SK-N-SH treated with all-trans-retinoic acid at 6 μM for 48 hours (cell line): ENCODE data around the gene MEIS1.

Source experiments
- ATAC-seq: fragments of 200-7000 bp; cut with Tn5 transposase; 3 replicates; pipeline ENCODE4 v1.9.1; 2020; ENCODE audit warnings: mild to moderate bottlenecking, moderate library complexity
- ARNTL ChIP-seq: fragments of 450-650 bp; formaldehyde crosslinking; IDR thresholded peaks from 2 replicates; pipeline ENCODE4 v1.5.0; 2020; ENCODE audit warnings: low read depth, mild to moderate bottlenecking, moderate library complexity, borderline replicate concordance
- BACH2 ChIP-seq: fragments of 250-450 bp; sonication (Bioruptor Pico); IDR thresholded peaks from 2 replicates; pipeline ENCODE4 v1.9.0; 2021; ENCODE audit warnings: mild to moderate bottlenecking, borderline replicate concordance
- ESRRG ChIP-seq: fragments of 250-450 bp; sonication (Bioruptor Pico); IDR thresholded peaks from 2 replicates; pipeline ENCODE4 v1.6.1; 2021; ENCODE audit warnings: mild to moderate bottlenecking
- GLIS3 ChIP-seq: fragments of 250-450 bp; sonication (Bioruptor Pico); IDR thresholded peaks from 2 replicates; pipeline ENCODE4 v1.5.0; 2020; ENCODE audit warnings: mild to moderate bottlenecking, moderate library complexity
- ISL1 ChIP-seq: fragments of 250-450 bp; sonication (Bioruptor Pico); IDR thresholded peaks from 2 replicates; pipeline ENCODE4 v2.1.2; 2022; ENCODE audit warnings: mild to moderate bottlenecking, moderate library complexity
- OSR1 ChIP-seq: fragments of 250-450 bp; sonication (Bioruptor Pico); IDR thresholded peaks from 2 replicates; pipeline ENCODE4 v1.8.0; 2022; ENCODE audit warnings: moderate library complexity, mild to moderate bottlenecking, inconsistent platforms
- PPARA ChIP-seq: fragments of 250-450 bp; sonication (Bioruptor Pico); IDR thresholded peaks from 2 replicates; pipeline ENCODE4 v1.5.0; 2020; ENCODE audit warnings: mild to moderate bottlenecking, borderline replicate concordance
- RARB ChIP-seq: fragments of 250-450 bp; sonication (Bioruptor Pico); IDR thresholded peaks from 2 replicates; pipeline ENCODE4 v1.8.0; 2021; ENCODE audit warnings: mild to moderate bottlenecking, moderate library complexity
- SNAI2 ChIP-seq: fragments of 250-450 bp; sonication (Bioruptor Pico); IDR thresholded peaks from 2 replicates; pipeline ENCODE4 v1.5.0; 2020; ENCODE audit warnings: mild to moderate bottlenecking, moderate library complexity
- TCF4 ChIP-seq: fragments of 250-450 bp; sonication (Bioruptor Pico); IDR thresholded peaks from 2 replicates; pipeline ENCODE4 v1.8.0; 2021; ENCODE audit warnings: mild to moderate bottlenecking, moderate library complexity, borderline replicate concordance
- ZFP3 ChIP-seq: fragments of 250-450 bp; sonication (Bioruptor Pico); IDR thresholded peaks from 2 replicates; pipeline ENCODE4 v1.5.0; 2020; ENCODE audit warnings: mild to moderate bottlenecking, moderate library complexity
- ZFP30 ChIP-seq: fragments of 450-650 bp; formaldehyde crosslinking; IDR thresholded peaks from 2 replicates; pipeline ENCODE4 v1.5.0; 2022; ENCODE audit warnings: mild to moderate bottlenecking, moderate library complexity
- ZNF565 ChIP-seq: fragments of 450-650 bp; formaldehyde crosslinking; conservative IDR thresholded peaks from 2 replicates; pipeline ENCODE4 v1.5.0; 2020; ENCODE audit warnings: low read depth, mild to moderate bottlenecking, moderate library complexity
- ZNF70 ChIP-seq: fragments of 450-650 bp; formaldehyde crosslinking; IDR thresholded peaks from 2 replicates; pipeline ENCODE4 v1.5.0; 2020; ENCODE audit warnings: mild to moderate bottlenecking, moderate library complexity
- ZNF8 ChIP-seq: fragments of 450-650 bp; formaldehyde crosslinking; IDR thresholded peaks from 2 replicates; pipeline ENCODE4 v1.5.0; 2020; ENCODE audit warnings: mild to moderate bottlenecking, moderate library complexity
- TF ChIP-seq, protein P1 (sequence below): fragments of 250-450 bp; sonication (Bioruptor Pico); IDR thresholded peaks from 2 replicates; pipeline ENCODE4 v1.5.1; 2020; ENCODE audit warnings: low read depth, mild to moderate bottlenecking, moderate library complexity
- TF ChIP-seq, protein P2 (sequence below): fragments of 250-450 bp; sonication (Bioruptor Pico); IDR thresholded peaks from 2 replicates; pipeline ENCODE4 v1.8.0; 2020; ENCODE audit warnings: mild to moderate bottlenecking, moderate library complexity, borderline replicate concordance
- TF ChIP-seq, protein P3 (sequence below): fragments of 250-450 bp; sonication (Bioruptor Pico); IDR thresholded peaks from 2 replicates; pipeline ENCODE4 v1.5.1; 2021; ENCODE audit warnings: mild to moderate bottlenecking, moderate library complexity
- TF ChIP-seq, protein P4 (sequence below): fragments of 250-450 bp; sonication (Bioruptor Pico); IDR thresholded peaks from 2 replicates; pipeline ENCODE4 v1.5.0; 2020; ENCODE audit warnings: mild to moderate bottlenecking, moderate library complexity

MEIS1 gene

DNA sequence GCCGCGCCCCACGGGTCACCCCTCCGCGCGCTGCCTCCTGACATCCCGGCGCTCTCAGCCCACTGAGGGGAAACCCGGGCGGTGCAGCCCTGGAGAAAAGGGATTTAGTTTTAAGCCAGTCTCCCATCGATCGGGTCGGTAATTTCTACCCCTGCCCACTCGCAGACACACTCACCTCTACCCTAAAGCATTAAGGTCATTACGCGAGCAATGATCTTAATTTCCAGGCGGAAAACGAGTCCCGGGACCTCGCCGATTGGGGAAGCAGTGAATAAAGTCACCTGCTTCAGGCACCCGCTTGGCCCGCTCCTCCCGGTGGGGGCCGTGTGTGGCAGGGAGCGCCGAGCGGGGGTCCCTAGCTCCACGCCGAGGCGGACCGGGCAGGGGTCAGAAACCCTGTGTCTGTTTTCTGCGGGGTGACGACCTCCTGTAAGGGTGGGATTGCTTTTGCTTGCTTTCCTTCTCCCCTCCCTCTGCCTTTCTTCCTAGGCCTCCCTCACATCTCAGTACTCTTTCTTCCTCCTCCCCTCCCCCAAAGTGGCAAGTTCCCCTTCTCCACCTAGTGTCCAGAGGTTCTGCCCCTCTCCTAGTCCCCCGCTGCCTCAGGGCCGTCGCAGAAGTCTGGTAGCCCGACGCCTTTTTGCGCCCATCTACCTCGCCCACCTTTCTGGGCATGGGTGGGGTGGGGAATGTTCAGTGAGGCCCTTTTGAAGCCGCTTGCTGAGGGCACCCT lies 142.6 kb downstream of the MEIS1 start:
- TF ChIP-seq ISL1 (CRISPR knock-in tag) (no peak), TCF4 (CRISPR knock-in tag) (no peak)
- TF ChIP-seq, protein P1, sequence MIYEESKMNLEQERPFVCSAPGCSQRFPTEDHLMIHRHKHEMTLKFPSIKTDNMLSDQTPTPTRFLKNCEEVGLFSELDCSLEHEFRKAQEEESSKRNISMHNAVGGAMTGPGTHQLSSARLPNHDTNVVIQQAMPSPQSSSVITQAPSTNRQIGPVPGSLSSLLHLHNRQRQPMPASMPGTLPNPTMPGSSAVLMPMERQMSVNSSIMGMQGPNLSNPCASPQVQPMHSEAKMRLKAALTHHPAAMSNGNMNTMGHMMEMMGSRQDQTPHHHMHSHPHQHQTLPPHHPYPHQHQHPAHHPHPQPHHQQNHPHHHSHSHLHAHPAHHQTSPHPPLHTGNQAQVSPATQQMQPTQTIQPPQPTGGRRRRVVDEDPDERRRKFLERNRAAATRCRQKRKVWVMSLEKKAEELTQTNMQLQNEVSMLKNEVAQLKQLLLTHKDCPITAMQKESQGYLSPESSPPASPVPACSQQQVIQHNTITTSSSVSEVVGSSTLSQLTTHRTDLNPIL (CRISPR knock-in tag): no peak
- ATAC-seq: no peak

DNA sequence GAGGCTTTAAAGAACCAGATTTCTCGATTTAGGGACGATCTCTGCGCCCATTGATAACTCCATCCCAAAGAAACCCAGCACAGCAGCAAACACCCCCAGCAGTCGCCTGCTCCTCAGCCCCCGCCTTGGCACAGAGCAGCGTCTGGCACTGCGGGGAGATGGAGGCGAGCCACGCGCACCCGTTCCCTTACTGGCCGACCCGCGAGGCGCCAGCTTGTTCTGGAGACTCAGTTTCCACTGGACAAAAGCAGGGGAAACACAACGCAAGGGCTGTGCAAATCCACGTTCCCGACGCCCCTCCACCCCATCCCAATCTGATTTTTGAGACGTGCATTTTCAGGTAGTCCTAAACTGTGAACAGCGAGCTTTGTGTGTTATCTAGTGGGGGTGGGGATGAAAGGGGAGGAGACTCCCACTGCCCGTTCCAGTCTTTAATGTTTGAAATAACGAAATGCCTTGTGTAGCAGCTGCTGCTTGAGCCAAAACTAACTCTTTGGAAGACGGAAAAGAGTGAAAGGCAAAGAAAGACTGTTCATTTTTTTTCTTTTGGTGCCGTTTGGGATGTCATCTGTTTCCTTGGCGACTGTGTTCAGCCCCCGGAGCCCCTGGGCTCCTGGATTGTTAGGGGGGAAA lies 143.2 kb downstream of the MEIS1 start:
- TF ChIP-seq ISL1 (CRISPR knock-in tag) (no peak), GLIS3 (CRISPR knock-in tag) (no peak), ZNF70 (CRISPR knock-in tag) (no peak), ZNF8 (CRISPR knock-in tag) (no peak), SNAI2 (CRISPR knock-in tag) (no peak), ESRRG (no peak), BACH2 (no peak), ZNF565 (no peak), RARB (no peak), OSR1 (CRISPR knock-in tag) (no peak), ARNTL (CRISPR knock-in tag) (no peak), TCF4 (CRISPR knock-in tag) (no peak), ZFP3 (CRISPR knock-in tag) (no peak), PPARA (CRISPR knock-in tag) (no peak), ZFP30 (CRISPR knock-in tag) (no peak)
- TF ChIP-seq, protein P2, sequence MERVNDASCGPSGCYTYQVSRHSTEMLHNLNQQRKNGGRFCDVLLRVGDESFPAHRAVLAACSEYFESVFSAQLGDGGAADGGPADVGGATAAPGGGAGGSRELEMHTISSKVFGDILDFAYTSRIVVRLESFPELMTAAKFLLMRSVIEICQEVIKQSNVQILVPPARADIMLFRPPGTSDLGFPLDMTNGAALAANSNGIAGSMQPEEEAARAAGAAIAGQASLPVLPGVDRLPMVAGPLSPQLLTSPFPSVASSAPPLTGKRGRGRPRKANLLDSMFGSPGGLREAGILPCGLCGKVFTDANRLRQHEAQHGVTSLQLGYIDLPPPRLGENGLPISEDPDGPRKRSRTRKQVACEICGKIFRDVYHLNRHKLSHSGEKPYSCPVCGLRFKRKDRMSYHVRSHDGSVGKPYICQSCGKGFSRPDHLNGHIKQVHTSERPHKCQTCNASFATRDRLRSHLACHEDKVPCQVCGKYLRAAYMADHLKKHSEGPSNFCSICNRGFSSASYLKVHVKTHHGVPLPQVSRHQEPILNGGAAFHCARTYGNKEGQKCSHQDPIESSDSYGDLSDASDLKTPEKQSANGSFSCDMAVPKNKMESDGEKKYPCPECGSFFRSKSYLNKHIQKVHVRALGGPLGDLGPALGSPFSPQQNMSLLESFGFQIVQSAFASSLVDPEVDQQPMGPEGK (CRISPR knock-in tag): no peak
- TF ChIP-seq, protein P1 (CRISPR knock-in tag): no peak
- TF ChIP-seq, protein P3, sequence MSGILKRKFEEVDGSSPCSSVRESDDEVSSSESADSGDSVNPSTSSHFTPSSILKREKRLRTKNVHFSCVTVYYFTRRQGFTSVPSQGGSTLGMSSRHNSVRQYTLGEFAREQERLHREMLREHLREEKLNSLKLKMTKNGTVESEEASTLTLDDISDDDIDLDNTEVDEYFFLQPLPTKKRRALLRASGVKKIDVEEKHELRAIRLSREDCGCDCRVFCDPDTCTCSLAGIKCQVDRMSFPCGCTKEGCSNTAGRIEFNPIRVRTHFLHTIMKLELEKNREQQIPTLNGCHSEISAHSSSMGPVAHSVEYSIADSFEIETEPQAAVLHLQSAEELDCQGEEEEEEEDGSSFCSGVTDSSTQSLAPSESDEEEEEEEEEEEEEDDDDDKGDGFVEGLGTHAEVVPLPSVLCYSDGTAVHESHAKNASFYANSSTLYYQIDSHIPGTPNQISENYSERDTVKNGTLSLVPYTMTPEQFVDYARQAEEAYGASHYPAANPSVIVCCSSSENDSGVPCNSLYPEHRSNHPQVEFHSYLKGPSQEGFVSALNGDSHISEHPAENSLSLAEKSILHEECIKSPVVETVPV (CRISPR knock-in tag): no peak
- TF ChIP-seq, protein P4, sequence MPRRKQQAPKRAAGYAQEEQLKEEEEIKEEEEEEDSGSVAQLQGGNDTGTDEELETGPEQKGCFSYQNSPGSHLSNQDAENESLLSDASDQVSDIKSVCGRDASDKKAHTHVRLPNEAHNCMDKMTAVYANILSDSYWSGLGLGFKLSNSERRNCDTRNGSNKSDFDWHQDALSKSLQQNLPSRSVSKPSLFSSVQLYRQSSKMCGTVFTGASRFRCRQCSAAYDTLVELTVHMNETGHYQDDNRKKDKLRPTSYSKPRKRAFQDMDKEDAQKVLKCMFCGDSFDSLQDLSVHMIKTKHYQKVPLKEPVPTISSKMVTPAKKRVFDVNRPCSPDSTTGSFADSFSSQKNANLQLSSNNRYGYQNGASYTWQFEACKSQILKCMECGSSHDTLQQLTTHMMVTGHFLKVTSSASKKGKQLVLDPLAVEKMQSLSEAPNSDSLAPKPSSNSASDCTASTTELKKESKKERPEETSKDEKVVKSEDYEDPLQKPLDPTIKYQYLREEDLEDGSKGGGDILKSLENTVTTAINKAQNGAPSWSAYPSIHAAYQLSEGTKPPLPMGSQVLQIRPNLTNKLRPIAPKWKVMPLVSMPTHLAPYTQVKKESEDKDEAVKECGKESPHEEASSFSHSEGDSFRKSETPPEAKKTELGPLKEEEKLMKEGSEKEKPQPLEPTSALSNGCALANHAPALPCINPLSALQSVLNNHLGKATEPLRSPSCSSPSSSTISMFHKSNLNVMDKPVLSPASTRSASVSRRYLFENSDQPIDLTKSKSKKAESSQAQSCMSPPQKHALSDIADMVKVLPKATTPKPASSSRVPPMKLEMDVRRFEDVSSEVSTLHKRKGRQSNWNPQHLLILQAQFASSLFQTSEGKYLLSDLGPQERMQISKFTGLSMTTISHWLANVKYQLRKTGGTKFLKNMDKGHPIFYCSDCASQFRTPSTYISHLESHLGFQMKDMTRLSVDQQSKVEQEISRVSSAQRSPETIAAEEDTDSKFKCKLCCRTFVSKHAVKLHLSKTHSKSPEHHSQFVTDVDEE (CRISPR knock-in tag): no peak
- ATAC-seq: no peak

DNA sequence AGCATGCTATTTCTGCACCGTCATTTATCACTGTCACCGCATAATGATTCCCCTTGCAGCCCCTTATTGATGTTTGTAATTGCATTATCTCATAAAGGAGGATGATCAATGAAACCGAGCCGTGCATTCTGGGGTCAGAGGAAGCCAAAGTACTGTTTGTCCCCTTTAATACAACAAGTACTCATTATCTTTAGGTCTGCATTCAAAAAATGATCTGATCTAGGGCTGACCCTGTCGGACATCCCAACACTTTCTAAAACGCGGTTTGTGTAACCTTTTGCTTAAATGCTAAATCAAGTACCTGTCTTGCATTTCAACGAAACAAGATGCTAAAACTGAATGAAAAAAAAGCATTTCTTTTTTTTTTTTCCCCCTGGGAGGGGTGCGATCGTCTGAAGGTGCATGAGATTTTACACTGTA lies 143.8 kb downstream of the MEIS1 start:
- ATAC-seq: no peak
- TF ChIP-seq RARB: no peak
- no peak for TF ChIP-seq ZFP3 (CRISPR knock-in tag)
- TF ChIP-seq SNAI2 (CRISPR knock-in tag): no peak
- TF ChIP-seq ESRRG: no peak
- TF ChIP-seq BACH2: no peak
